H9 (cell line): ENCODE measurements around the gene MYO1E. TPM values are rescaled to one million over a fixed set of nuclear protein-coding genes. Genes with fewer than 3 reads are reported as not detected.

Experiments
- DNase-seq: peaks from one replicate; pipeline ENCODE4 v3.0.0-alpha.2; 2017
- H2AFZ ChIP-seq: one replicate; pipeline ENCODE4 v1.6.1; 2013; ENCODE audit warnings: mild to moderate bottlenecking, low read length, control low read depth, moderate library complexity
- H2AK5ac ChIP-seq: 2 replicates; pipeline ENCODE4 v1.6.1; 2013; ENCODE audit warnings: low read length, control low read depth, mixed read lengths; ENCODE audit not compliant: insufficient read length
- H2BK120ac ChIP-seq: one replicate; pipeline ENCODE4 v1.6.1; 2013; ENCODE audit warnings: low read depth, mild to moderate bottlenecking, low read length, control low read depth, inconsistent platforms; ENCODE audit not compliant: poor library complexity, severe bottlenecking
- H2BK12ac ChIP-seq: 2 replicates; pipeline ENCODE4 v1.6.1; 2013; ENCODE audit warnings: low read length, control low read depth, mixed read lengths, low read depth; ENCODE audit not compliant: insufficient read length
- H2BK15ac ChIP-seq: 2 replicates; pipeline ENCODE4 v1.6.1; 2013; ENCODE audit warnings: low read depth, low read length, control low read depth
- H2BK20ac ChIP-seq: one replicate; pipeline ENCODE4 v1.6.1; 2013; ENCODE audit warnings: low read depth, mild to moderate bottlenecking, low read length, control low read depth, inconsistent platforms; ENCODE audit not compliant: poor library complexity, severe bottlenecking
- H2BK5ac ChIP-seq: 2 replicates; pipeline ENCODE4 v1.6.1; 2013; ENCODE audit warnings: low read length, control low read depth, mixed read lengths; ENCODE audit not compliant: insufficient read length
- H3K14ac ChIP-seq: 2 replicates; pipeline ENCODE4 v1.6.1; 2013; ENCODE audit warnings: low read length, control low read depth; ENCODE audit not compliant: insufficient read depth
- H3K18ac ChIP-seq: 2 replicates; pipeline ENCODE4 v1.6.1; 2013; ENCODE audit warnings: low read depth, mild to moderate bottlenecking, mixed read lengths, low read length, control low read depth; ENCODE audit not compliant: insufficient read length
- H3K23ac ChIP-seq: 2 replicates; pipeline ENCODE4 v1.6.1; 2013; ENCODE audit warnings: low read length, control low read depth, mixed read lengths, low read depth; ENCODE audit not compliant: insufficient read length
- H3K23me2 ChIP-seq: 2 replicates; pipeline ENCODE4 v1.6.1; 2013; ENCODE audit warnings: low read depth, mild to moderate bottlenecking, mixed read lengths, low read length, control low read depth; ENCODE audit not compliant: insufficient read length, poor library complexity, severe bottlenecking
- H3K27ac ChIP-seq: 2 replicates; pipeline ENCODE4 v1.5.1; 2013; ENCODE audit warnings: low read length, control low read depth, mixed read lengths, low read depth; ENCODE audit not compliant: insufficient read length
- H3K27me3 ChIP-seq: 2 replicates; pipeline ENCODE4 v1.6.1; 2013; ENCODE audit warnings: low read length, control low read depth, inconsistent platforms; ENCODE audit not compliant: insufficient read depth
- H3K4ac ChIP-seq: 2 replicates; pipeline ENCODE4 v1.6.1; 2013; ENCODE audit warnings: low read depth, mild to moderate bottlenecking, control low read depth, inconsistent platforms, low read length, moderate library complexity
- H3K4me1 ChIP-seq: 2 replicates; pipeline ENCODE4 v1.6.1; 2013; ENCODE audit warnings: low read length, control low read depth, inconsistent platforms; ENCODE audit not compliant: insufficient read depth
- H3K4me2 ChIP-seq: 2 replicates; pipeline ENCODE4 v1.6.1; 2013; ENCODE audit warnings: low read length, control low read depth, mixed read lengths; ENCODE audit not compliant: insufficient read length, insufficient read depth
- H3K56ac ChIP-seq: 2 replicates; pipeline ENCODE4 v1.6.1; 2013; ENCODE audit warnings: low read depth, mild to moderate bottlenecking, mixed read lengths, low read length, control low read depth; ENCODE audit not compliant: insufficient read length
- H3K79me1 ChIP-seq: 2 replicates; pipeline ENCODE4 v1.6.1; 2013; ENCODE audit warnings: low read depth, mild to moderate bottlenecking, moderate library complexity, low read length, control low read depth, inconsistent platforms; ENCODE audit not compliant: insufficient read depth, poor library complexity, severe bottlenecking
- H3K79me2 ChIP-seq: 2 replicates; pipeline ENCODE4 v1.6.1; 2013; ENCODE audit warnings: low read length, control low read depth, inconsistent platforms; ENCODE audit not compliant: insufficient read depth
- H3K9ac ChIP-seq: 2 replicates; pipeline ENCODE4 v1.6.1; 2013; ENCODE audit warnings: low read length, control low read depth, mixed read lengths; ENCODE audit not compliant: insufficient read length; ENCODE audit errors: extremely low read depth
- H3K9me3 ChIP-seq: one replicate; pipeline ENCODE4 v1.6.1; 2013; ENCODE audit warnings: low read depth, low read length, inconsistent platforms; ENCODE audit not compliant: control insufficient read depth
- H3T11ph ChIP-seq: one replicate; pipeline ENCODE4 v1.6.1; 2013; ENCODE audit warnings: mild to moderate bottlenecking, low read length, control low read depth, inconsistent platforms
- H4K20me1 ChIP-seq: one replicate; pipeline ENCODE4 v1.6.1; 2013; ENCODE audit not compliant: control insufficient read depth, insufficient read length, insufficient read depth
- H4K5ac ChIP-seq: 2 replicates; pipeline ENCODE4 v1.6.1; 2013; ENCODE audit warnings: low read depth, mild to moderate bottlenecking, mixed read lengths, low read length, control low read depth; ENCODE audit not compliant: insufficient read length
- H4K8ac ChIP-seq: replicated peaks from 2 replicates; pipeline ENCODE4 v1.6.1; 2013; ENCODE audit warnings: low read length, control low read depth, mixed read lengths, low read depth; ENCODE audit not compliant: insufficient read length
- H4K91ac ChIP-seq: 2 replicates; pipeline ENCODE4 v1.6.1; 2013; ENCODE audit warnings: low read depth, mild to moderate bottlenecking, moderate library complexity, mixed read lengths, low read length, control low read depth; ENCODE audit not compliant: insufficient read length
- H3K27ac Mint-ChIP-seq, 3 experiments: 2 replicates in 2 of 3; 3 replicates in 1 of 3; pipeline ENCODE4 v1.8.0; 2020 to 2021; ENCODE audit warnings: mixed read lengths in 3 of 3, mild to moderate bottlenecking in 1 of 3, moderate library complexity in 1 of 3
- H3K27me3 Mint-ChIP-seq: 2 replicates; pipeline ENCODE4 v1.8.0; 2021; ENCODE audit warnings: low read depth, mild to moderate bottlenecking, moderate library complexity, mixed read lengths
- H3K36me3 Mint-ChIP-seq, 3 experiments: 2 replicates in 2 of 3; 3 replicates in 1 of 3; pipeline ENCODE4 v1.8.0; 2020 to 2021; ENCODE audit warnings: low read depth in 3 of 3, mixed read lengths in 3 of 3; ENCODE audit not compliant: insufficient read depth in 1 of 3
- H3K4me1 Mint-ChIP-seq, 2 experiments: 2 replicates each; pipeline ENCODE4 v1.8.0; 2020; ENCODE audit warnings: mixed read lengths in 2 of 2
- H3K4me3 Mint-ChIP-seq, 2 experiments: 2 replicates in 1 of 2; 3 replicates in 1 of 2; pipeline ENCODE4 v1.8.0; 2020 to 2021; ENCODE audit warnings: mild to moderate bottlenecking in 2 of 2, mixed read lengths in 2 of 2, moderate library complexity in 1 of 2
- H3K9me3 Mint-ChIP-seq, 2 experiments: 2 replicates in 1 of 2; 3 replicates in 1 of 2; pipeline ENCODE4 v1.8.0; 2020; ENCODE audit warnings: mild to moderate bottlenecking in 2 of 2, mixed read lengths in 2 of 2, moderate library complexity in 1 of 2
- WGBS: extraction: QIAGEN DNeasy Blood & Tissue Kit; methylation state at CpG from one replicate; pipeline ENCODE4 v1.1.7; 2013; ENCODE audit warnings: missing lambda C conversion rate, low lambda C conversion rate, mixed read lengths; ENCODE audit not compliant: insufficient read length; ENCODE audit errors: extremely low coverage; 5-methylcytosine and 5-hydroxymethylcytosine counted together
- total RNA-seq: library from RNA; stranded (reverse); gene quantifications from 2 replicates; pipeline ENCODE4 v1.2.1, GENCODE V29; 2021
- TF ChIP-seq, protein P1 (sequence below): fragments of 200-600 bp; sonication (generic); conservative IDR thresholded peaks from 3 replicates; pipeline ENCODE4 v1.8.0; 2021; ENCODE audit warnings: antibody characterized with exemption, mild to moderate bottlenecking

MYO1E gene
- total RNA-seq, 1 experiment from 2014 or later, result 235 TPM

DNA sequence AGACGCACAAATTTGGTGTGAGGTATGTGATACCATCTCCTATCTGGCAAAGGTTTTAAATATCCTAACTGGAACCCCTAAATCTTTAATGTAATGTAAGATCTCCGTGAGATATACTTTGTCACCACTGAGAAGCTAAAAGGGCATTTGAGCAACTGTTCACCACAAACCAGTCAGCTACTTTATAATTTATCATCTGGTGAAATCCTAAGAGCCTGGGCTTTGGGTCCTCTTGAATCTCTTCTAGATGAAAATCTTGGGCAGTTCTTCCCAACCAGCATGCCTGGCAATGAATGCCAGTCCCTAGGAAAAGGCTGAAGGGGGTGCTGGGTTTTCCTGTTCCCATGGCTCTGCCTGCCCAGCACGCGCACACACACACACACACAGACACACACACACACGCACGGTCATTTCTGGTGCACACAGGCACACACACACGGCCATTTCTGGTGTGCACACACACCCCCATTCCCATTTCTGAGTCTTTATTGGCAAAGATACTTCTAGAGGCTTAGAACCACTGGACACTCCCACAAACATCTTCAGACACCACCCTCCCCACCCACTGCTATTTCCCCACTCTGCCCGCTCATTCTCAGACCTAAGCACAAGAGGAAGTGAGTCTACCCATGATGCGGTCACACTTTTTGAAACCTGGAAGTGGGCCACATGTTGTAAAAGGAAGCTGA is 72.6 kb downstream of the MYO1E start:
- H3K4me1 Mint-ChIP-seq, result peaks cover 56 to 66% of the 10 kb centered on the region in 2 experiments
- H3K27ac ChIP-seq, result no peak overlapping the region
- H2AK5ac ChIP-seq, result no peak overlapping the region
- H3K79me2 ChIP-seq, result no peaks in the 10 kb centered on the region; the same call in 1 of the 2 replicates
- no peak overlapping the region for H4K8ac ChIP-seq
- H3T11ph ChIP-seq, result no peak overlapping the region
- no peak overlapping the region for H3K4me3 Mint-ChIP-seq
- H3K14ac ChIP-seq, result no peak overlapping the region
- no peak overlapping the region for H3K4ac ChIP-seq
- no CpG with 5 or more reads among the region's 9 CpGs for WGBS
- no peak overlapping the region for H4K5ac ChIP-seq
- H3K27me3 ChIP-seq, result no peaks in the 10 kb centered on the region
- no peaks in the 10 kb centered on the region for H3K79me1 ChIP-seq
- peaks cover 5% of the 10 kb centered on the region; the same call in 1 of the 2 replicates for H3K4me1 ChIP-seq
- H3K27me3 Mint-ChIP-seq, result no peaks in the 10 kb centered on the region
- no peak for DNase-seq
- no peaks in the 10 kb centered on the region for H3K9me3 ChIP-seq
- H3K4me2 ChIP-seq, result no peak overlapping the region
- H2BK15ac ChIP-seq, result no peak overlapping the region
- H3K23ac ChIP-seq, result no peak overlapping the region
- no peak overlapping the region for H3K56ac ChIP-seq
- H3K9ac ChIP-seq, result no peak overlapping the region
- no peaks in the 10 kb centered on the region for H3K23me2 ChIP-seq
- H3K9me3 Mint-ChIP-seq, result no peaks in the 10 kb centered on the region; a peak in 1 of 5 replicates
- peak overlapping the region; percentile 45 to 60 (median 50); a peak in 4 of 7 replicates for H3K27ac Mint-ChIP-seq
- H2BK12ac ChIP-seq, result no peak overlapping the region
- H4K91ac ChIP-seq, result no peak overlapping the region
- no peak overlapping the region for H2BK5ac ChIP-seq
- TF ChIP-seq, protein P1, sequence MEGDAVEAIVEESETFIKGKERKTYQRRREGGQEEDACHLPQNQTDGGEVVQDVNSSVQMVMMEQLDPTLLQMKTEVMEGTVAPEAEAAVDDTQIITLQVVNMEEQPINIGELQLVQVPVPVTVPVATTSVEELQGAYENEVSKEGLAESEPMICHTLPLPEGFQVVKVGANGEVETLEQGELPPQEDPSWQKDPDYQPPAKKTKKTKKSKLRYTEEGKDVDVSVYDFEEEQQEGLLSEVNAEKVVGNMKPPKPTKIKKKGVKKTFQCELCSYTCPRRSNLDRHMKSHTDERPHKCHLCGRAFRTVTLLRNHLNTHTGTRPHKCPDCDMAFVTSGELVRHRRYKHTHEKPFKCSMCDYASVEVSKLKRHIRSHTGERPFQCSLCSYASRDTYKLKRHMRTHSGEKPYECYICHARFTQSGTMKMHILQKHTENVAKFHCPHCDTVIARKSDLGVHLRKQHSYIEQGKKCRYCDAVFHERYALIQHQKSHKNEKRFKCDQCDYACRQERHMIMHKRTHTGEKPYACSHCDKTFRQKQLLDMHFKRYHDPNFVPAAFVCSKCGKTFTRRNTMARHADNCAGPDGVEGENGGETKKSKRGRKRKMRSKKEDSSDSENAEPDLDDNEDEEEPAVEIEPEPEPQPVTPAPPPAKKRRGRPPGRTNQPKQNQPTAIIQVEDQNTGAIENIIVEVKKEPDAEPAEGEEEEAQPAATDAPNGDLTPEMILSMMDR, result no peak
- no peak overlapping the region for H2AFZ ChIP-seq
- H2BK20ac ChIP-seq, result no peak overlapping the region
- no peaks in the 10 kb centered on the region for H4K20me1 ChIP-seq
- peaks cover 0 to 4% (median 3%) of the 10 kb centered on the region in 3 experiments; a peak in 2 of 7 replicates for H3K36me3 Mint-ChIP-seq
- no peak overlapping the region for H3K18ac ChIP-seq
- H2BK120ac ChIP-seq, result no peak overlapping the region
